ENCODE data around the gene ZNF12.

DNA sequence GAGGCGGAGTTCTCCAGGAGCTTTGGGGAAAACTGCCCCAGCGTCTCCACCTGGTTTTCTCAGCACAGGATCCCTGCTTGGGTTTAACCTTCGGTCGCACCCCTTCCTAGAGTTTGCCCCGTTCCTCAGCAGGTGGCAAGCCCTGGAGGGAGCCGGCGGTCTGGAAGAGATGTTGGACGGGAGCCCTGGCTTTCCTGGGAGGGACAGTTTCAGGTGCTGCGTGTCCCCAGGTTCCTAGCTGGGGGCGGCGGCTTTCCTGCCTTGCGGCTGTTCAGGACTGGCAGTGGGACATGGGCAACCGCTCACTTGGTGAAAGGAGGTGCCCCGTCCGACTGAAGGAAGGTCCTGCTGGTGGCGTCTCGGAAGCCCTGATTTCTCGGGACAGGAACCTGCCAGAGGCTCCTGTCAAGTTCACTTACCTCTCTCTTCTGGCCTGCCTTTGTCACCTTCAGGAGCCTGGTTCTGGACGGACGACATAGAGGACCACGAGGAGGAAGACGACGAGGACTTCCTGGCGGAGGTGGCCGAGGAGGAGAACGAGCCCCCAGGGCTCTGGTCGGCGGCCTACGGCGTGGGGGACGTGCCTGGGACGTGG lies 54.8 kb downstream of the ZNF12 start:
- TF ChIP-seq, protein P1, sequence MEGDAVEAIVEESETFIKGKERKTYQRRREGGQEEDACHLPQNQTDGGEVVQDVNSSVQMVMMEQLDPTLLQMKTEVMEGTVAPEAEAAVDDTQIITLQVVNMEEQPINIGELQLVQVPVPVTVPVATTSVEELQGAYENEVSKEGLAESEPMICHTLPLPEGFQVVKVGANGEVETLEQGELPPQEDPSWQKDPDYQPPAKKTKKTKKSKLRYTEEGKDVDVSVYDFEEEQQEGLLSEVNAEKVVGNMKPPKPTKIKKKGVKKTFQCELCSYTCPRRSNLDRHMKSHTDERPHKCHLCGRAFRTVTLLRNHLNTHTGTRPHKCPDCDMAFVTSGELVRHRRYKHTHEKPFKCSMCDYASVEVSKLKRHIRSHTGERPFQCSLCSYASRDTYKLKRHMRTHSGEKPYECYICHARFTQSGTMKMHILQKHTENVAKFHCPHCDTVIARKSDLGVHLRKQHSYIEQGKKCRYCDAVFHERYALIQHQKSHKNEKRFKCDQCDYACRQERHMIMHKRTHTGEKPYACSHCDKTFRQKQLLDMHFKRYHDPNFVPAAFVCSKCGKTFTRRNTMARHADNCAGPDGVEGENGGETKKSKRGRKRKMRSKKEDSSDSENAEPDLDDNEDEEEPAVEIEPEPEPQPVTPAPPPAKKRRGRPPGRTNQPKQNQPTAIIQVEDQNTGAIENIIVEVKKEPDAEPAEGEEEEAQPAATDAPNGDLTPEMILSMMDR (IDR thresholded peaks at IDR 0.05), result no peak
- no peak for TF ChIP-seq POLR2A (IDR thresholded peaks at IDR 0.05)
